ENCODE results near the gene NDUFAF2.

DNA sequence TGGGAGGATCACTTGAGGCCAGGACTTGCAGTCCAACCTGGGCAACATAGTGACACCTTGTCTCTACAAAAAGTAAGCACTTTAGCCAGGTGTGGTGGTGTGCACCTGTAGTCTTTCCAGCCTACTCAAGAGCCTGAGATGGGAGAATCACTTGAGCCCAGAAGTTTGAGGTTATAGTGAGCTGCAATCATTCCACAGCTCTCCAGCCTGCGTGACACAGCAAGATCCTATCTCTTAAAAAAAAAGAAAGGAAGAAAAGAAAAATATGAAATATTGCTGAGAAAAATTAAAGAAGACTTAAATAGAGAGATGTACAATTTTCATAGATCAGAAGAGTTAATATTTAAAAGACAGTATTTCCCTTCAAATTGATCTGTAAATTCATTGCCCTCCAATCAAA, 140.9 kb downstream of the NDUFAF2 start:
- TF ChIP-seq, protein P1, sequence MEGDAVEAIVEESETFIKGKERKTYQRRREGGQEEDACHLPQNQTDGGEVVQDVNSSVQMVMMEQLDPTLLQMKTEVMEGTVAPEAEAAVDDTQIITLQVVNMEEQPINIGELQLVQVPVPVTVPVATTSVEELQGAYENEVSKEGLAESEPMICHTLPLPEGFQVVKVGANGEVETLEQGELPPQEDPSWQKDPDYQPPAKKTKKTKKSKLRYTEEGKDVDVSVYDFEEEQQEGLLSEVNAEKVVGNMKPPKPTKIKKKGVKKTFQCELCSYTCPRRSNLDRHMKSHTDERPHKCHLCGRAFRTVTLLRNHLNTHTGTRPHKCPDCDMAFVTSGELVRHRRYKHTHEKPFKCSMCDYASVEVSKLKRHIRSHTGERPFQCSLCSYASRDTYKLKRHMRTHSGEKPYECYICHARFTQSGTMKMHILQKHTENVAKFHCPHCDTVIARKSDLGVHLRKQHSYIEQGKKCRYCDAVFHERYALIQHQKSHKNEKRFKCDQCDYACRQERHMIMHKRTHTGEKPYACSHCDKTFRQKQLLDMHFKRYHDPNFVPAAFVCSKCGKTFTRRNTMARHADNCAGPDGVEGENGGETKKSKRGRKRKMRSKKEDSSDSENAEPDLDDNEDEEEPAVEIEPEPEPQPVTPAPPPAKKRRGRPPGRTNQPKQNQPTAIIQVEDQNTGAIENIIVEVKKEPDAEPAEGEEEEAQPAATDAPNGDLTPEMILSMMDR (IDR thresholded peaks at IDR 0.05) = no peak
- TF ChIP-seq POLR2A (IDR thresholded peaks at IDR 0.05) = no peak

Measured in body of pancreas (tissue), 4 donors.